DOHH2 (cell line): ENCODE data around the gene MC3R.

Experiments
- EZH2phosphoT487 ChIP-seq: fragments of 200-600 bp; sonication (generic); IDR thresholded peaks from 2 replicates; pipeline ENCODE4 v1.6.1; 2017; ENCODE audit warnings: borderline replicate concordance, mild to moderate bottlenecking, antibody characterized with exemption, low read length, moderate library complexity, mixed read lengths
- TF ChIP-seq, protein P1 (sequence below): fragments of 200-600 bp; sonication (generic); IDR thresholded peaks from one replicate; pipeline ENCODE4 v1.5.1; 2014; ENCODE audit warnings: antibody characterized with exemption, mild to moderate bottlenecking, low read depth, low read length; ENCODE audit not compliant: poor library complexity, severe bottlenecking

DNA sequence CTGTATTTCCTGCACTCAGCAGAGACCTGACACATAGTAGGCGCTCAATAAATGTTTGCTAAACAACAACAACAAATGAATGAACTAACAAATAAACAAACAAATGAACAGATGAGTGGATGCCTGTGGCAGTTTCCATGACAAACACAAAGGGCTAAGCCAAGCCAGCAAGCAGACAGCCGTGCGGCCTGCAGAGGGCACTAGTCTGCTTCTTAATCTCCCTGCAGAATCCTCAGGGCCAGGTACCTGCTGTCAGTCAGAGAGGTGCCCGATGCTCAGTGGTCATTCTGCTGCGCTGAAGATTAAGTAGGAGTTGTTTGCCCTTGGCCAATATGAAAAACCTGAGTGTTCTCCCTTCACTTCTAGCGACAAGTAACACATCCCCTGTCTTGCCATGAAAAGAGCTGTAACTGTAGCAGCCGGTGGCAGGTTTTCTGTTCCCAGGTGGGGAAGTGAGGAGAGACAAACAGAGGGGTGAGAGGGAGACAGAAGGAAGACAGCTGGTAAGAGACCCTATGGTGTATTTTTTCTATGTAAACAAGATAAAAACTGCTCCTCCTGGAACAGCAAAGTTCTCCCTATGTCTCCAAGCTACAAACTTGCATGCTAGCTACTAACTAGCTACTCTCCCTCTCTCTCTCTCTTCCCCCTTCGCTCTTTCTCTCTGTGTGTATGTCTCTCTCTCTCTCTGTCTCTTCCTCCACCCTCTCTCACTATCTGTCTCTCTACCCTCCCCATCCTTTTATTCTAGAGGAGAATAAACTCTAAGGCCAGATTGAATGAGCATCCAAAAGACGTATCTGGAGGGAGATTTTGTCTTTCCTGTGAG lies at the start of gene MC3R:
- TF ChIP-seq, protein P1, sequence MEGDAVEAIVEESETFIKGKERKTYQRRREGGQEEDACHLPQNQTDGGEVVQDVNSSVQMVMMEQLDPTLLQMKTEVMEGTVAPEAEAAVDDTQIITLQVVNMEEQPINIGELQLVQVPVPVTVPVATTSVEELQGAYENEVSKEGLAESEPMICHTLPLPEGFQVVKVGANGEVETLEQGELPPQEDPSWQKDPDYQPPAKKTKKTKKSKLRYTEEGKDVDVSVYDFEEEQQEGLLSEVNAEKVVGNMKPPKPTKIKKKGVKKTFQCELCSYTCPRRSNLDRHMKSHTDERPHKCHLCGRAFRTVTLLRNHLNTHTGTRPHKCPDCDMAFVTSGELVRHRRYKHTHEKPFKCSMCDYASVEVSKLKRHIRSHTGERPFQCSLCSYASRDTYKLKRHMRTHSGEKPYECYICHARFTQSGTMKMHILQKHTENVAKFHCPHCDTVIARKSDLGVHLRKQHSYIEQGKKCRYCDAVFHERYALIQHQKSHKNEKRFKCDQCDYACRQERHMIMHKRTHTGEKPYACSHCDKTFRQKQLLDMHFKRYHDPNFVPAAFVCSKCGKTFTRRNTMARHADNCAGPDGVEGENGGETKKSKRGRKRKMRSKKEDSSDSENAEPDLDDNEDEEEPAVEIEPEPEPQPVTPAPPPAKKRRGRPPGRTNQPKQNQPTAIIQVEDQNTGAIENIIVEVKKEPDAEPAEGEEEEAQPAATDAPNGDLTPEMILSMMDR, result peak; percentile 88
- no peak for TF ChIP-seq EZH2phosphoT487
